Transverse colon (tissue), 3 donors: Measurements from ENCODE around the gene CFAP53.

Experiments used
- CTCF ChIP-seq, 5 experiments: fragments of 200-600 bp in 3 of 5; fragments of 450-650 bp in 2 of 5; sonication (generic) in 3 of 5; IDR thresholded peaks; 1 replicate in 2 of 5; 2 replicates in 3 of 5; pipeline ENCODE4 v1.5.1; 2016 to 2017; ENCODE audit warnings: antibody characterized with exemption in 5 of 5, inconsistent platforms in 3 of 5, mild to moderate bottlenecking in 2 of 5, moderate library complexity in 1 of 5
- POLR2A ChIP-seq: fragments of 450-650 bp; IDR thresholded peaks from one replicate; pipeline ENCODE4 v1.6.1; 2016; ENCODE audit warnings: antibody characterized with exemption, mild to moderate bottlenecking, moderate library complexity

- TF ChIP-seq POLR2A (no peak), CTCF (IDR thresholded peaks at IDR 0.05) (no peak)
Measured at GRCh38 chr18:50186385-50186784, 79.9 kb downstream of the CFAP53 start.
